C4-2B (cell line): ENCODE results near the gene TNFSF12.

ENCODE experiments used
- CTCF ChIP-seq: fragments of 450-650 bp; conservative IDR thresholded peaks from 2 replicates; pipeline ENCODE4 v1.5.1; 2017; ENCODE audit warnings: mild to moderate bottlenecking
- ZFX ChIP-seq: fragments of 450-650 bp; IDR thresholded peaks from 2 replicates; pipeline ENCODE4 v1.6.1; 2017

- TF ChIP-seq CTCF (no peak), ZFX (no peak)
Measured at GRCh38 chr17:7553356-7553755, 4.5 kb downstream of the TNFSF12 start.
